Spleen (tissue), 11 donors: Measurements from ENCODE around the gene LRP3. TPM values are rescaled to one million over a fixed set of nuclear protein-coding genes. Genes with fewer than 3 reads are reported as not detected.
A peak's percentile ranks its signal among the peaks of the same experiment; 100 is the strongest.

ENCODE experiments used
- DNase-seq: peaks from one replicate; pipeline ENCODE4 v3.0.0-alpha.2; 2020
- H3K27ac ChIP-seq, 8 donors: fragments of 200-600 bp; sonication (generic) in 7 of 8; 1 replicate in 4 of 8; 2 replicates in 4 of 8; pipeline versions ENCODE4 v1.5.0 to v1.8.0; 2016 to 2021; ENCODE audit warnings: inconsistent platforms in 4 of 8, mild to moderate bottlenecking in 4 of 8, moderate library complexity in 1 of 8
- H3K27me3 ChIP-seq, 7 donors: fragments of 200-600 bp; sonication (generic) in 6 of 7; replicated peaks in 1 of 7; 1 replicate in 4 of 7; 2 replicates in 3 of 7; pipeline versions ENCODE4 v1.5.0 to v1.8.0; 2016 to 2021; ENCODE audit warnings: inconsistent platforms in 3 of 7, mild to moderate bottlenecking in 1 of 7
- H3K36me3 ChIP-seq, 6 donors: fragments of 200-600 bp; sonication (generic) in 5 of 6; 1 replicate in 4 of 6; 2 replicates in 2 of 6; pipeline versions ENCODE4 v1.5.0 to v1.8.0; 2016 to 2021; ENCODE audit warnings: inconsistent platforms in 2 of 6
- H3K4me1 ChIP-seq, 6 donors: fragments of 200-600 bp; sonication (generic) in 5 of 6; 1 replicate in 3 of 6; 2 replicates in 3 of 6; pipeline versions ENCODE4 v1.5.0 to v1.8.0; 2016 to 2021; ENCODE audit warnings: inconsistent platforms in 3 of 6
- H3K4me3 ChIP-seq, 8 donors: fragments of 200-600 bp; sonication (generic) in 7 of 8; 1 replicate in 4 of 8; 2 replicates in 4 of 8; pipeline versions ENCODE4 v1.5.0 to v1.8.0; 2016 to 2021; ENCODE audit warnings: inconsistent platforms in 4 of 8, mild to moderate bottlenecking in 4 of 8, moderate library complexity in 2 of 8
- H3K9me3 ChIP-seq, 8 donors: fragments of 200-600 bp; sonication (generic) in 7 of 8; 1 replicate in 4 of 8; 2 replicates in 4 of 8; pipeline versions ENCODE4 v1.5.0 to v1.8.0; 2016 to 2021; ENCODE audit warnings: inconsistent platforms in 4 of 8
- CTCF ChIP-seq, 11 experiments: fragments of 200-600 bp in 7 of 11; fragments of 450-650 bp in 4 of 11; sonication (generic) in 4 of 11; IDR thresholded peaks in 8 of 11; conservative IDR thresholded peaks in 3 of 11; 1 replicate in 7 of 11; 2 replicates in 4 of 11; pipeline versions ENCODE4 v1.4.0 to v1.8.0; 2016 to 2021; ENCODE audit warnings: antibody characterized with exemption in 11 of 11, inconsistent platforms in 4 of 11, mild to moderate bottlenecking in 1 of 11
- POLR2A ChIP-seq, 3 donors: fragments of 450-650 bp; IDR thresholded peaks; one replicate each; pipeline ENCODE4 v1.5.1; 2017; ENCODE audit warnings: antibody characterized with exemption in 3 of 3, mild to moderate bottlenecking in 1 of 3
- POLR2AphosphoS5 ChIP-seq, 3 donors: sonication (generic); formaldehyde crosslinking; IDR thresholded peaks; one replicate each; pipeline ENCODE4 v1.5.1; 2017; ENCODE audit warnings: antibody characterized with exemption in 3 of 3
- WGBS, 5 donors: extraction: QIAGEN DNeasy Blood & Tissue Kit in 3 of 5; methylation state at CpG; one replicate each; pipeline versions ENCODE4 v1.1.5 to v1.1.7; 2013 to 2018; 5-methylcytosine and 5-hydroxymethylcytosine counted together
- intact Hi-C: fragments of 100-400 bp; cut with DNase I; formaldehyde crosslinking; loops from one replicate; pipeline ENCODE4 v1.15.0; 2023; ENCODE audit warnings: low total_unique reads
- polyA plus RNA-seq, 3 donors: library from polyadenylated mRNA; stranded (reverse); fragments of 200-250 nt; gene quantifications; one replicate each; pipeline ENCODE4 v1.2.1, GENCODE V29; 2013
- total RNA-seq, 7 donors: library from RNA; depleted of rRNA in 3 of 7; stranded (reverse); fragments of >200 nt in 3 of 7; fragmentation: NEBNext Ultra II Directional in 4 of 7; extraction: Animal tissue kit (Norgen Biotek cat#: 25700) in 4 of 7; gene quantifications; one replicate each; pipeline versions ENCODE4 v1.1.0 to v1.2.1, GENCODE V29; 2016 to 2021
- donor health status: healthy with polysubstance abuse.
- donor health status: DM: no; HTN: no; CAD: no; lungs with moderate emphysema.
- donor health status: DM: no; HTN: no; CAD: no.
- donor health status: Bipolar disorder and iron deficiency.
- donor health status: healthy.
- donor health status: DM: no; HTN: no; CAD: no.
- donor health status: DM: yes; HTN: yes; CAD: no.

LRP3 gene
- total and polyA plus RNA-seq, 10 donors, result 1.4 to 12.8 (median 8.2) TPM

- 78 to 89% (median 86%) methylated on average over 4 to 6 of the region's 6 CpGs for WGBS, 5 donors
- H3K36me3 ChIP-seq, result peaks cover 0 to 55% (median 0%) of the 10 kb centered on the region in 6 donors
- no peak for DNase-seq
- H3K4me3 ChIP-seq, result no peak overlapping the region
- no peaks in the 10 kb centered on the region for H3K9me3 ChIP-seq
- H3K27ac ChIP-seq, result no peak overlapping the region
- intact Hi-C loops, result no loop called here
- peaks cover 0 to 26% (median 6%) of the 10 kb centered on the region in 6 donors for H3K4me1 ChIP-seq
- TF ChIP-seq CTCF (IDR thresholded peaks at IDR 0.05 in 8 of 11, conservative IDR thresholded peaks at IDR 0.05 in 3 of 11) (no peak), POLR2AphosphoS5 (IDR thresholded peaks at IDR 0.05) (no peak), POLR2A (IDR thresholded peaks at IDR 0.05) (no peak)
- H3K27me3 ChIP-seq, result no peaks in the 10 kb centered on the region
These were observed 9.4 kb downstream of the LRP3 start for GRCh38 chr19:33203529-33203928.

DNA sequence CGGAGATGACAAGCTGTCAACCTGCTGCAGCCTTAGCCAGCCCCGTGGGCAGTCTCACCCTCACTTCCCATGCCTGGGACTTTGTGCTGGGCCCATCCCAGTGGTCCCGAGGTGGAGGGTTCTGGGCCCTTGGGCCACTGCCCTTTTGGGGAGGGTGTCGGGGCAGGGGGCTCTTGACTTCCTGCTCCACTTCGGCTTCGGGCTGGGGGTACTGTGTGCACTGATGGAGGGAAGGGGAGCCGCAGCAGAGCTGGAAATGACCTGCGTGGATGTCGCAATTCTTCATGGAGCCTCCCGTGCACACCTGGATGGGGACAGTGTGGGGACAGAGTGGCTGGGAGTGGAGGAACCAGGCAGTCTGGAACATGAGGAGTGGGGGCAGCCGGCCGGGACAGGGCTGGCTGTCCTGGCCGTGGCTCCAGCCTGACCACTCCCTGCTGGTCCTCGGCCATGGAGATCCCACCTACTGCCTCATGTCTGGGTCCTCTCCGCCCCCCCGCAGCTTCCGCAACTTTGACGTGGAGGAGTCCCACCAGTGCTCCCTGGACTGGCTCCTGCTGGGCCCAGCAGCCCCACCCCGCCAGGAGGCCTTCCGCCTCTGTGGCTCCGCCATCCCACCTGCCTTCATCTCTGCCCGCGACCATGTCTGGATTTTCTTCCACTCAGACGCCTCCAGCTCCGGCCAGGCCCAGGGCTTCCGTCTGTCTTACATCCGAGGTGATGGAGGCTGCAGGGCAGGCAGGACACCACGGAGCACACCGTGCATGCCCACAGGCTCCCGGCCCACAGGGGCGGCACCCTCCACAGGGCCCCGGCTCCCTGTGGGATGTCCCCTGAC, 10.2 kb downstream of the LRP3 start:
- H3K27ac ChIP-seq, result no peak overlapping the region
- H3K4me3 ChIP-seq, result no peak overlapping the region
- H3K36me3 ChIP-seq, result peaks cover 0 to 52% (median 0%) of the 10 kb centered on the region in 6 donors
- peak; percentile 29 for DNase-seq
- 86 to 95% (median 91%) methylated on average over 23 to 32 of the region's 32 CpGs for WGBS, 5 donors
- TF ChIP-seq POLR2A (IDR thresholded peaks at IDR 0.05) (no peak), CTCF (IDR thresholded peaks at IDR 0.05 in 8 of 11, conservative IDR thresholded peaks at IDR 0.05 in 3 of 11) (no peak), POLR2AphosphoS5 (IDR thresholded peaks at IDR 0.05) (no peak)
- peaks cover 0 to 23% (median 6%) of the 10 kb centered on the region in 6 donors for H3K4me1 ChIP-seq
- no peaks in the 10 kb centered on the region for H3K27me3 ChIP-seq
- intact Hi-C loops, result no loop called here
- no peaks in the 10 kb centered on the region for H3K9me3 ChIP-seq

DNA sequence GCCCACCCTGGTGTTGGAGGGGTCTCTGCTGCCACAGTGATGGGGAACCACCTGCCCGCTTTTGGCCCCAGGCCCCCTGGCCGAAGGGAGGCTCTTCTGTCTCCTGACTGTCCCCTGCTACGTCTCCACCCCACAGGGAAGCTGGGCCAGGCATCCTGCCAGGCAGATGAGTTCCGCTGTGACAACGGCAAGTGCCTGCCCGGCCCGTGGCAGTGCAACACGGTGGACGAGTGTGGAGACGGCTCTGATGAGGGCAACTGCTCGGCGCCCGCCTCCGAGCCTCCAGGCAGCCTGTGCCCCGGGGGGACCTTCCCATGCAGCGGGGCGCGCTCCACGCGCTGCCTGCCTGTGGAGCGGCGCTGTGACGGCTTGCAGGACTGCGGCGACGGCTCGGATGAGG, 11.0 kb downstream of the LRP3 start:
- WGBS, 5 donors, result 89 to 96% (median 93%) methylated on average over 8 to 27 of the region's 27 CpGs
- TF ChIP-seq POLR2A (IDR thresholded peaks at IDR 0.05), result no peak
- no peak for TF ChIP-seq POLR2AphosphoS5 (IDR thresholded peaks at IDR 0.05)
- TF ChIP-seq CTCF (IDR thresholded peaks at IDR 0.05 in 8 of 11, conservative IDR thresholded peaks at IDR 0.05 in 3 of 11), result no peak
- no peak for DNase-seq

GRCh38 chr19:33205531-33206260, 11.6 kb downstream of the LRP3 start:
- DNase-seq, result no peak
- WGBS, 5 donors, result 91 to 96% (median 94%) methylated on average over 24 to 64 of the region's 64 CpGs
- H3K27ac ChIP-seq, result no peak overlapping the region
- peaks cover 0 to 52% (median 0%) of the 10 kb centered on the region in 6 donors for H3K36me3 ChIP-seq
- H3K27me3 ChIP-seq, result no peaks in the 10 kb centered on the region
- intact Hi-C loops, result no loop called here
- no peak for TF ChIP-seq POLR2A (IDR thresholded peaks at IDR 0.05)
- H3K9me3 ChIP-seq, result no peaks in the 10 kb centered on the region
- no peak overlapping the region for H3K4me3 ChIP-seq
- peaks cover 0 to 12% (median 3%) of the 10 kb centered on the region in 6 donors for H3K4me1 ChIP-seq

More for the DNA sequence above, 11.0 kb downstream of the LRP3 start:
- H3K4me3 ChIP-seq, result no peak overlapping the region
- no peaks in the 10 kb centered on the region for H3K9me3 ChIP-seq
- H3K4me1 ChIP-seq, result peaks cover 0 to 16% (median 3%) of the 10 kb centered on the region in 6 donors
- no peaks in the 10 kb centered on the region for H3K27me3 ChIP-seq
- intact Hi-C loops, result no loop called here
- H3K36me3 ChIP-seq, result peaks cover 0 to 52% (median 0%) of the 10 kb centered on the region in 6 donors
- no peak overlapping the region for H3K27ac ChIP-seq
